ENCODE data around the gene MYBPC1. TPM values are rescaled to one million over a fixed set of nuclear protein-coding genes. Genes with fewer than 3 reads are reported as not detected.
"Not testable (repeated sequence)": the region's sequence is repeated elsewhere in the genome, so short reads cannot be mapped to it uniquely, and the experiment has no call there.

MYBPC1 gene
- polyA plus RNA-seq, 3 donors from 2014 or later: not detected

DNA sequence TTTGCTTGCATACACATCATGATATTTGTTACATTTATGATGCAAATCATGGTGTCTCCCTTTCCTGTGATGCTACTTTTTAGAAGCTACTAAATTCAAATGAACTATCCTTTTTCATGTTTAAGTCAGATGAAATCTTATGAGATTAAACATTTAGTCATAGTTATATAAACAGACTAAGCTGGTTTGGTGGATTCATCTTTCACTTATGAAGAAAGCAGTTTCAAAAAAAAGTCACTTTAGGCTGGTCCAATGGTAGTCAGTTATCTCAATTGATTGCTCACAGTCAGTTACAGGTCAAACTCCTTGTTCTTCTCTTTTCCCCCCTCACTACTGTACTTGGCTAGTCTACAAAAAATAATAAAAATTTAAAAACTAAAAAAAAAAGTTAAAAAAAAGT lies 124.8 kb downstream of the MYBPC1 start:
- no peaks in the 10 kb centered on the region for H3K27me3 Mint-ChIP-seq (ENCODE audit: low read depth in 3 of 3)
- no peaks in the 10 kb centered on the region for H3K9me3 Mint-ChIP-seq
- peaks cover 2 to 6% (median 5%) of the 10 kb centered on the region in 3 donors for H3K36me3 Mint-ChIP-seq
- H3K4me1 Mint-ChIP-seq: no peaks in the 10 kb centered on the region
- no peak overlapping the region for H3K4me3 Mint-ChIP-seq
- H3K27ac Mint-ChIP-seq: no peak overlapping the region
- no peak for DNase-seq

DNA sequence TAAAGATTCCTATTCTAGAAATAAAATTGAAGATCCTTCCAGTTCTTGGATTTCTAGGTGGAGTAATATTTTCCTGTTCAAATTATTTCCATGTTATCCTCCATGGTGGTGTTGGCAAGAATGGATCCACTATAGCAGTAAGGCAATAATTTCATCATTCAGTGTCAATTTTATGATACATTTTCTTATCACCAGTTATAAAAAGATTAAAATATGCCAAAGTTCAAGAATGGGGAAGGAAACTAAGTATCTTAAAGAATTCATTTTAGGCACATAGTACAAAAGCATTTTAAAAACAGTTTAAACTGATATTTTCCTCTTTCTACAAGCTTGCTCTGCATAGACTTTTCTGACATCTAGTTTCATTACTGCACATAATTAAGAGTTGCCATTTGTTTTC lies 125.3 kb downstream of the MYBPC1 start:
- Mint-ChIP-seq H3K4me3 (no peak overlapping the region), H3K36me3 (peaks cover 2 to 6% (median 5%) of the 10 kb centered on the region in 3 donors)
- no peak for DNase-seq

DNA sequence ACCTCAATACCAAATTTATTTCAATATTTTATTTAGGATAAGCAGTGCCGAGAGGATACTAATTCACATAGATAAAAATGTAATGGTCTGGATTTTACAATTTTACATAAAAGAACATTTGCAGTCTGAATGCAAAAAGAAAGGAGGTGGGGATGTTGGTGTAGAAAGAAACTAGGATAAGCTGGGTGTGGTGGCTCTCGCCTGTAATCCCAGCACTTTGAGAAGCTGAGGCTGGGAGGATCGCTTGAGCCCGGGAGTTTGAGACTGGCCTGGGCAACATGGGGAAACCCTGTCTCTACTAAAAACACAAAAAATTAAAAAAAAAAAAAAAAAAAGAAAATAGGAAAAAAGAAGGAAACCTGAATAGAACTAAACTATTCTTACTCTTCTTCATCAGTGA lies 127.6 kb downstream of the MYBPC1 start:
- Mint-ChIP-seq H3K27me3 (ENCODE audit: low read depth in 3 of 3) (no peaks in the 10 kb centered on the region), H3K4me3 (no peak overlapping the region), H3K9me3 (no peaks in the 10 kb centered on the region), H3K36me3 (peaks cover 7 to 13% (median 11%) of the 10 kb centered on the region in 3 donors), H3K4me1 (no peaks in the 10 kb centered on the region), H3K27ac (no peak overlapping the region)
- DNase-seq: no peak

More for the DNA sequence above, 125.3 kb downstream of the MYBPC1 start:
- no peak overlapping the region for H3K27ac Mint-ChIP-seq
- no peaks in the 10 kb centered on the region for H3K27me3 Mint-ChIP-seq (ENCODE audit: low read depth in 3 of 3)
- H3K9me3 Mint-ChIP-seq: no peaks in the 10 kb centered on the region
- H3K4me1 Mint-ChIP-seq: no peaks in the 10 kb centered on the region

DNA sequence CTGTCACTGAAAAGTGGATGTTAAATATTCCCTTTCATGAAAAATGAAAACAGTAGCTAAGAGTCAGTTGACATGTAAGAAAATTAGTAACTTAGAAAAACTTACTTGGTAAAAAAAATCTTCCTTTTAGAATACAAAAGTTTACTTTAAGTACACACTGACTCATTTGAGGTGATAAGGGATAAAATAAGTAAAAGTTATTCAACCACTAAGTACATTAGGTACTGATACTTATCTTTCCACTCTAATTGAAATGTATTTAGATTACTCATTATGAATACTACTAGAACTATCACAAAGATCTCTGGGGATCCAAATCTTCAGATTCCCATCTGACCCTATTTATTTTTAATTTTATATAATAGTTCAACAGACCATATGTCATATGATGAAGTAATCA lies 132.3 kb downstream of the MYBPC1 start:
- peaks cover 16 to 28% (median 18%) of the 10 kb centered on the region in 3 donors for H3K36me3 Mint-ChIP-seq
- no peak overlapping the region for H3K27ac Mint-ChIP-seq
- no peak for DNase-seq
- H3K27me3 Mint-ChIP-seq (ENCODE audit: low read depth in 3 of 3): no peaks in the 10 kb centered on the region
- H3K4me3 Mint-ChIP-seq: no peak overlapping the region
- H3K4me1 Mint-ChIP-seq: no peaks in the 10 kb centered on the region
- no peaks in the 10 kb centered on the region for H3K9me3 Mint-ChIP-seq

DNA sequence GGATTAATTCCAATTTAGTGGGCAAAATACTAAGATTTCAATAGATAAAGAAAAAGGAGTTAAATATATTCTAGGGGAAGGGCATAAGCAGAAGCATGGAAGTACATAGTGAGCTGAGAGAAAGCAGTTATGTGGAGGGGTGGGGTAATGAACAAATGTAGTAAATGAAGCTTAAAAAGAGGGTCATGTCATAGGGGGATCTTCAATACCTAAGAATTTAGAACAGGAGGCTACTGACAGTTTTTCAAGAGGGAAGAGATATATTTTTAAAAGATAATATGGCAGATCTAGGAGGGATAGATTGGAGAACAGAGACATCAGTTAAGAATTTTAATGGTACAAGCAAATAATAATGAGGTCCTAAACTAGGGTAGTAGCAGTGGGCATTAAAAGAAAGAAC lies 135.1 kb downstream of the MYBPC1 start:
- Mint-ChIP-seq H3K4me3 (no peak overlapping the region), H3K4me1 (no peaks in the 10 kb centered on the region), H3K27ac (peak overlapping the region in 2 of 6 donors; percentile 17 to 42), H3K9me3 (no peaks in the 10 kb centered on the region), H3K36me3 (peaks cover 18 to 41% (median 25%) of the 10 kb centered on the region in 3 donors), H3K27me3 (ENCODE audit: low read depth in 3 of 3) (no peaks in the 10 kb centered on the region)
- no peak for DNase-seq

DNA sequence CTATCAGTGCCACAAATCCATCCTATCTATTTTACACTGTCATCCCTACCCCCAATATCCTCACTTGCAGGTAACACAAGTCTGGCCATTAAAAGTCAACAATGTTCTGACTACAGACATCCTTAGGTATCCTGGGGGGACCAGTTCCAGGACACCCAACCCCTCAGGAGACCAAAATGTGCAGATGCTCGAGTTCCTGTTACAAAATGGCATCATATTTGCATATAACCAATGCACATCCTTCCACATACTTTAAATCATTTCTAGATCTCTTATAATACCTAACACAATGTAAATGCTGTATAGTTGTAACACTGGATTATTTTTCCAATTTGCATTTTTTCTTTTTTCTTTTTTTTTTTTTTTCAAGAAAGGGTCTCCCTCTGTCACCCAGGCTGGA lies 137.5 kb downstream of the MYBPC1 start:
- Mint-ChIP-seq H3K27me3 (ENCODE audit: low read depth in 3 of 3) (no peaks in the 10 kb centered on the region), H3K9me3 (no peaks in the 10 kb centered on the region), H3K4me3 (no peak overlapping the region), H3K4me1 (no peaks in the 10 kb centered on the region), H3K36me3 (peaks cover 13 to 38% (median 18%) of the 10 kb centered on the region in 3 donors), H3K27ac (no peak overlapping the region)
- no peak for DNase-seq

DNA sequence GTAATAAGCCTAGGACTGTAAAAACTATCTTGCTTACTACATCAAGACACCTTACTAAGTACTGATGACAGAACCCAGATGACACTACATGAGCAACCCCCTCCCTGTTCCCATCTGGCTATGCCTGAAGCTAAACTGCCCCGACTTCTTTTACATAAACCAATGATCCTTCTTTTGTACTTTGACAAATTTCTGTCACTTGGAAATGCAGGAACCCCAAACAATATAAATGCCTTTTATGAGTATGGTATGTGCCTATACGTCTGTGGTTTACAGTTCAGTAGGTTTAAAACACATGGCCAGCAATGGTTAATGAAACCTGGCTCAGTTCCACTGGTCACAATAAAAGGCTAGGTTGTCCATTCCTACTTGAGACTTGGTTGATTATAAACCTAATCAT lies 138.4 kb downstream of the MYBPC1 start:
- Mint-ChIP-seq H3K4me1 (no peaks in the 10 kb centered on the region), H3K27me3 (ENCODE audit: low read depth in 3 of 3) (no peaks in the 10 kb centered on the region), H3K36me3 (peaks cover 16 to 38% (median 18%) of the 10 kb centered on the region in 3 donors), H3K4me3 (no peak overlapping the region), H3K27ac (no peak overlapping the region), H3K9me3 (no peaks in the 10 kb centered on the region)
- DNase-seq: no peak

DNA sequence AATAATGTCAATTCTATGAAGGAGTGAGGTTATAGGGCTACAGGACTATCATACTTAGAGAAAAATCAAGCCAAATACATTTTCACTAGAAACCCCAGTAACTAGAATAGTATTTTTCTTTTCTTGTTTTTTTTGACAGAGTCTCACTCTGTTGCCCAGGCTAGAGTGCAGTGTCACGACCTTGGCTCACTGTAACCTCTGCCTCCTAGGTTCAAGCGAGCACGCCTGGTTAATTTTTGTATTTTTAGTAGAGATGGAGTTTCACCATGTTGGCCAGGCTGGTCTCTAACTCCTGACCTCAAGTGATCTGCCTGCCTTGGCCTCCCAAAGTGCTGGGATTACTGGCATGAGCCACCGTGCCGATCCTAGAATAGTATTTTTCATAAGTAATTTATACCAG lies 139.7 kb downstream of the MYBPC1 start:
- not testable (repeated sequence) for H3K4me3 Mint-ChIP-seq; H3K9me3 Mint-ChIP-seq; H3K4me1 Mint-ChIP-seq; H3K27ac Mint-ChIP-seq; H3K27me3 Mint-ChIP-seq (ENCODE audit: low read depth in 3 of 3); DNase-seq
- peaks cover 9 to 29% (median 18%) of the 10 kb centered on the region in 3 donors for H3K36me3 Mint-ChIP-seq

Other genes starting within 250 kb of the MYBPC1 start
- gene ARL1, start 187.2 kb upstream of the MYBPC1 start, polyA plus RNA-seq: 10 to 100 TPM; 25.2 to 38.7 (median 26.3) TPM
- gene SPIC, start 119.6 kb upstream of the MYBPC1 start, polyA plus RNA-seq: not detected
- gene CHPT1, start 102.7 kb downstream of the MYBPC1 start, polyA plus RNA-seq: 10 to 100 TPM; 13.1 to 28.5 (median 17.2) TPM
- gene SYCP3, start 144.5 kb downstream of the MYBPC1 start, polyA plus RNA-seq: under 1 TPM in 1 of 3 donors, not detected in 2; 0.18 TPM
- gene GNPTAB, start 236.0 kb downstream of the MYBPC1 start, polyA plus RNA-seq: 100 to 1,000 TPM; 155 to 253 (median 185) TPM